HG02885 (cell line): ENCODE data around the gene CCDC93.
"Not testable (repeated sequence)": the region's sequence is repeated elsewhere in the genome, so short reads cannot be mapped to it uniquely, and the experiment has no call there.

Experiments
- ATAC-seq: cut with Tn5 transposase; IDR thresholded peaks from one replicate; pipeline ENCODE4 v1.9.1; 2021; ENCODE audit warnings: mild to moderate bottlenecking; ENCODE audit not compliant: unreplicated experiment, poor library complexity

Gene CCDC93

GRCh38 chr2:118047380-118047826, 33.5 kb upstream of the CCDC93 start:
- ATAC-seq = no peak

- ATAC-seq = no peak
Observed at GRCh38 chr2:118046634-118047210, 32.9 kb upstream of the CCDC93 start.

GRCh38 chr2:118045286-118045685, 31.4 kb upstream of the CCDC93 start:
- no peak for ATAC-seq

GRCh38 chr2:118044854-118045253, 31.0 kb upstream of the CCDC93 start:
- no peak for ATAC-seq

- ATAC-seq = no peak
Observed at GRCh38 chr2:118044103-118044716, 30.3 kb upstream of the CCDC93 start.

GRCh38 chr2:118040891-118041290, 27.0 kb upstream of the CCDC93 start:
- no peak for ATAC-seq

- ATAC-seq = peak; percentile 93
Observed at GRCh38 chr2:118032169-118033013, 18.5 kb upstream of the CCDC93 start.

GRCh38 chr2:118031566-118031965, 17.7 kb upstream of the CCDC93 start:
- no peak for ATAC-seq

- ATAC-seq = no peak
Observed at GRCh38 chr2:118029025-118029424, 15.2 kb upstream of the CCDC93 start.

GRCh38 chr2:118021356-118021755, 7.5 kb upstream of the CCDC93 start:
- no peak for ATAC-seq

GRCh38 chr2:118019821-118020220, 6.0 kb upstream of the CCDC93 start:
- ATAC-seq = no peak

GRCh38 chr2:118016911-118017310, 3.0 kb upstream of the CCDC93 start:
- no peak for ATAC-seq

GRCh38 chr2:118015761-118016160, 1.9 kb upstream of the CCDC93 start:
- not testable (repeated sequence) for ATAC-seq

GRCh38 chr2:118014492-118014824, 588 bp upstream of the CCDC93 start:
- ATAC-seq = no peak

- peak; percentile 38 for ATAC-seq
Observed at GRCh38 chr2:118013221-118013723, 598 bp downstream of the CCDC93 start.

- no peak for ATAC-seq
Observed at GRCh38 chr2:118012778-118013177, 1.1 kb downstream of the CCDC93 start.

GRCh38 chr2:118010473-118010872, 3.4 kb downstream of the CCDC93 start:
- no peak for ATAC-seq

GRCh38 chr2:118006861-118007260, 7.0 kb downstream of the CCDC93 start:
- ATAC-seq = no peak

GRCh38 chr2:118006326-118006725, 7.5 kb downstream of the CCDC93 start:
- ATAC-seq = no peak

- peak; percentile 100 for ATAC-seq
Observed at GRCh38 chr2:118003396-118003824, 10.5 kb downstream of the CCDC93 start.

GRCh38 chr2:118000041-118000440, 13.8 kb downstream of the CCDC93 start:
- no peak for ATAC-seq
